SW480 (cell line): ENCODE data around the gene MOB3A.
"Not testable (repeated sequence)": the region's sequence is repeated elsewhere in the genome, so short reads cannot be mapped to it uniquely, and the experiment has no call there.

Experiments used
- DNase-seq: peaks from one replicate; pipeline ENCODE4 v3.0.0-alpha.2; 2016; ENCODE audit warnings: low spot score

The MOB3A gene

GRCh38 chr19:2034253-2034652 is 61.9 kb downstream of the MOB3A start:
- DNase-seq = not testable (repeated sequence)

GRCh38 chr19:2033825-2034159 is 62.3 kb downstream of the MOB3A start:
- no peak for DNase-seq

- no peak for DNase-seq
These were observed 62.9 kb downstream of the MOB3A start for GRCh38 chr19:2033115-2033824.

GRCh38 chr19:2032296-2032941 is 63.7 kb downstream of the MOB3A start:
- DNase-seq = peak; percentile 91

- DNase-seq = no peak
These were observed 68.8 kb downstream of the MOB3A start for GRCh38 chr19:2027361-2027760.

- DNase-seq = no peak
These were observed 69.4 kb downstream of the MOB3A start for GRCh38 chr19:2026770-2027169.

- no peak for DNase-seq
These were observed 73.8 kb downstream of the MOB3A start for GRCh38 chr19:2022289-2022688.

GRCh38 chr19:2021453-2022140 is 74.5 kb downstream of the MOB3A start:
- DNase-seq = no peak
